Heart left ventricle (tissue), 13 donors: ENCODE results near the gene N4BP2L1.

ENCODE experiments used
- POLR2A ChIP-seq, 2 donors: fragments of 450-650 bp; IDR thresholded peaks; one replicate each; pipeline ENCODE4 v1.6.1; 2017; ENCODE audit warnings: antibody characterized with exemption in 2 of 2, mild to moderate bottlenecking in 2 of 2, moderate library complexity in 2 of 2
- TF ChIP-seq, protein P1 (sequence below), 12 donors: fragments of 200-600 bp; sonication (generic) in 4 of 12; IDR thresholded peaks; one replicate each; pipeline versions ENCODE4 v1.5.0 to v1.8.0; 2018 to 2022; ENCODE audit warnings: antibody characterized with exemption in 12 of 12, mild to moderate bottlenecking in 5 of 12
- donor health status: ischemic (EF 13 %, LVEDD 7.1; RV severe dilation, severe dysfunction).
- donor health status: DM: no; HTN: yes; CAD: no.
- donor health status: DM: no; HTN: no; CAD: no.
- donor health status: ischemic (EF 25% LVEDD 6.9; RV normal size, moderate dysfunction).
- donor health status: ischemic (EF 25% LVEDD 5.7; RV mildly dilated, moderate dysfunction).
- donor health status: ischemic (EF 35%, LVEDD 5.7; RV mildly dilated, moderate dysfunction).
- donor health status: nonischemic (EF 11% LVEDD 7.7; RV severe dilation, severe dysfunction).
- donor health status: DM: yes; HTN: yes; CAD: no.
- donor health status: PGD.
- donor health status: ischemic (EF 29% LVEDD 5.4; RV normal size, mild dysfunction).
- donor health status: nonischemic (EF 23%, LVEDD 6.1; RV moderate dilation, normal function).

DNA sequence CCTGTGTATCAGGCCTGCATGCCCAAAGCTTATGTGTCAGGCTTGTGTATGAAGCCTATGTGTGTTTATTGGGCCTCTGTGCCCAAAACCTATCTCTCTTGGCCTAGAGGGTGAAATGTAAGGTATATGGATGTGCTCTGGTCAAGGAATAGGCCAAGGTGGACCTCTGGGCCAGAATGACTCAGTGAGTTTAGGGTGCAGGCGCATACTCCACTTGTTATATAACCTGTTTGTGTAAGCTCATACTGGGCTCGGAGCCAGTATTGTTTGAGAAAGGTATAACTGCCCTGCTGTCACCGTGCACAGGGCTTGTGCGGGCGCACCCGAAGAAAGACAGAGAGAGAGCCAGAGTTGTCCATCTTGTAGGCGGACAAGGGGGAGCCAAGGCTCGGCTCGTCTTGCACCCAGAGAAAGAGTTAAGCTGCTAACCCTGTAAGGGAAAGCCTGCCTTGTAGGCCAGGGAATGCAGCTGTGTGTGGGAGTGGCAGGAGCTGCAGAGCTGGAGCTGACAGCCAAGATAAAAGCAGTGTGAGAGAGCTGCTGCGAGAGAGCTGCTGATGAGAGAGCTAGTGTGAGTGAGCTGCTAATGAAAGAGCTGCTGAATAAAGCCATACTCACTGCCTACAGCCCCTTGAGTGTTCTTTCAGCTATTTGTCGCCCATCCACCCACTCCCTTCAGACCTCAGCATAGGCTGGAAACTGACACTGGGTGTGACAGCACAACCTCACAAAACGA, 43.4 kb upstream of the N4BP2L1 start:
- TF ChIP-seq, protein P1, sequence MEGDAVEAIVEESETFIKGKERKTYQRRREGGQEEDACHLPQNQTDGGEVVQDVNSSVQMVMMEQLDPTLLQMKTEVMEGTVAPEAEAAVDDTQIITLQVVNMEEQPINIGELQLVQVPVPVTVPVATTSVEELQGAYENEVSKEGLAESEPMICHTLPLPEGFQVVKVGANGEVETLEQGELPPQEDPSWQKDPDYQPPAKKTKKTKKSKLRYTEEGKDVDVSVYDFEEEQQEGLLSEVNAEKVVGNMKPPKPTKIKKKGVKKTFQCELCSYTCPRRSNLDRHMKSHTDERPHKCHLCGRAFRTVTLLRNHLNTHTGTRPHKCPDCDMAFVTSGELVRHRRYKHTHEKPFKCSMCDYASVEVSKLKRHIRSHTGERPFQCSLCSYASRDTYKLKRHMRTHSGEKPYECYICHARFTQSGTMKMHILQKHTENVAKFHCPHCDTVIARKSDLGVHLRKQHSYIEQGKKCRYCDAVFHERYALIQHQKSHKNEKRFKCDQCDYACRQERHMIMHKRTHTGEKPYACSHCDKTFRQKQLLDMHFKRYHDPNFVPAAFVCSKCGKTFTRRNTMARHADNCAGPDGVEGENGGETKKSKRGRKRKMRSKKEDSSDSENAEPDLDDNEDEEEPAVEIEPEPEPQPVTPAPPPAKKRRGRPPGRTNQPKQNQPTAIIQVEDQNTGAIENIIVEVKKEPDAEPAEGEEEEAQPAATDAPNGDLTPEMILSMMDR (IDR thresholded peaks at IDR 0.05): no peak
- no peak for TF ChIP-seq POLR2A (IDR thresholded peaks at IDR 0.05)
